Lower lobe of right lung (tissue), 2 donors: ENCODE data around the gene CHST7. TPM values are rescaled to one million over a fixed set of nuclear protein-coding genes. Genes with fewer than 3 reads are reported as not detected.

Source experiments
- ATAC-seq, 2 donors: fragments of 200-7000 bp; cut with Tn5 transposase; one replicate each; pipeline ENCODE4 v1.9.1; 2020 to 2022; ENCODE audit warnings: mild to moderate bottlenecking in 2 of 2, moderate library complexity in 2 of 2
- DNase-seq: peaks from one replicate; pipeline ENCODE4 v3.0.0-alpha.2; 2020
- H3K27ac ChIP-seq: fragments of 200-600 bp; one replicate; pipeline ENCODE4 v1.8.0; 2022
- H3K27me3 ChIP-seq: fragments of 200-600 bp; one replicate; pipeline ENCODE4 v1.8.0; 2022; ENCODE audit warnings: low read depth
- H3K36me3 ChIP-seq: fragments of 200-600 bp; one replicate; pipeline ENCODE4 v1.8.0; 2022; ENCODE audit warnings: mild to moderate bottlenecking
- H3K4me1 ChIP-seq: fragments of 200-600 bp; one replicate; pipeline ENCODE4 v1.8.0; 2022
- H3K4me3 ChIP-seq: fragments of 200-600 bp; one replicate; pipeline ENCODE4 v1.8.0; 2022; ENCODE audit warnings: mild to moderate bottlenecking
- H3K9me3 ChIP-seq: fragments of 200-600 bp; one replicate; pipeline ENCODE4 v1.8.0; 2022
- CTCF ChIP-seq: fragments of 200-600 bp; IDR thresholded peaks from one replicate; pipeline ENCODE4 v1.8.0; 2022; ENCODE audit warnings: antibody characterized with exemption, mild to moderate bottlenecking
- intact Hi-C: fragments of 100-400 bp; cut with DNase I; formaldehyde crosslinking; loops from one replicate; pipeline ENCODE4 v1.11.0; 2022
- total RNA-seq: library from RNA; stranded (reverse); fragmentation: NEBNext Ultra II Directional; extraction: Animal tissue kit (Norgen Biotek cat#: 25700); gene quantifications from one replicate; pipeline ENCODE4 v1.2.1, GENCODE V29; 2021
- donor health status: DM: no; HTN: yes; CAD: no; lungs with severe emphysema.

CHST7 gene
- total RNA-seq, 1 donor from 2014 or later = 7.4 TPM

GRCh38 chrX:46601283-46601682, 27.7 kb downstream of the CHST7 start:
- no peaks in the 10 kb centered on the region for H3K27me3 ChIP-seq
- no peak for DNase-seq
- no peaks in the 10 kb centered on the region for H3K4me1 ChIP-seq
- intact Hi-C loops = no loop called here
- H3K27ac ChIP-seq = no peak overlapping the region
- H3K36me3 ChIP-seq = no peaks in the 10 kb centered on the region
- no peak overlapping the region for H3K4me3 ChIP-seq
- ATAC-seq = no peak
- H3K9me3 ChIP-seq = no peaks in the 10 kb centered on the region
- no peak for TF ChIP-seq CTCF

DNA sequence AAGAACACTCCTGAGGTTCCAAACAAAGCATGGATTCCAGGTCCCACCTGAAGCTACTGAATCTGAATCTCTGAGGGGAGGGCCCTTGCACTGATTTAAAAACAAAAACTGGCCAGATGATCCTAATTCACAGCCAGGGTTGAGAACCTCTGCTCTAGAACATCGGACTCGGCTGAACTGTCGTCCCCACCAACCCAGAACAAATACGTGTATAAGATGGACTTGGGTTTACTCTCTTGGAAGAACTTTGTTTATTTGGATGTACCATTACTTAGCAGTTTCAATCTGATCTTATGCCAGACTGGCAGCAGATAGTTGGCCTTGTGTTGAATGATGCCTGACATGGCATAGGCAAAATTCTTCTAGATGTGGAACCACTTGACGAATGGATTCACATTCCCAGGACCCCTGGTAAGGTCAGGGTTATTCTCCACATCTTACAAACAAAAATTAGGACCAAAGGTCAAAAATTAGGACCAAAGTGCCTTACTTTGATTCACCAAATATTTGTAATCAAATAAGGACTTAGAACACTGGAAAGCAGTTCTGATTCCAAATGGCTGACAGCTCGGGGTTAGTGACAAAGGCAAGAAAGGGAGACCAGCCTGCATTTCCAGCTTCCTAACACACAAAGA, 29.0 kb downstream of the CHST7 start:
- Histone ChIP-seq H3K27me3 (no peaks in the 10 kb centered on the region), H3K4me1 (no peaks in the 10 kb centered on the region), H3K9me3 (no peaks in the 10 kb centered on the region), H3K36me3 (no peaks in the 10 kb centered on the region), H3K4me3 (no peak overlapping the region), H3K27ac (no peak overlapping the region)
- intact Hi-C loops = no loop called here
- DNase-seq = no peak
- no peak for TF ChIP-seq CTCF
- no peak for ATAC-seq

DNA sequence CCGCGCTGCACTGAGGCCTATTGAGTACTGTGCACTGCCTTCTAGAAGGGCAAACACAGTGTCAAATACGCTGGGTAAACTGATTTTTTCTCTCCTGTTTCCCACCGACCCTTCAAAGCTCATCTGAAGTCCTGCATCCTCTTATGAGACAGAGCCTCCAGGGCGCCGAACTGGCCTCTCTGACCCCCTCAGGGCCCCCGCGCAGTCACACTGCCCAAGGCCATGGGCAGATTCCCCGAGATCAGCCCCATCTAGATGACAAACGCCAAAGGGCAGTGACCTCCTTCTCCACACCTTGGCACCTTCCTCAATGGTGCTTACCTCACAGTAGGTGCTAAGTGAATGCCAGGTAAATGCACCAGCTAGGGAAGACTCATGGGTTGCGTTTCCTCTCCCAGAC, 34.4 kb downstream of the CHST7 start:
- Histone ChIP-seq H3K4me1 (no peaks in the 10 kb centered on the region), H3K27me3 (no peaks in the 10 kb centered on the region), H3K9me3 (no peaks in the 10 kb centered on the region), H3K4me3 (no peak overlapping the region), H3K27ac (no peak overlapping the region), H3K36me3 (no peaks in the 10 kb centered on the region)
- intact Hi-C loops = no loop called here
- DNase-seq = no peak
- no peak for ATAC-seq
- TF ChIP-seq CTCF = no peak

GRCh38 chrX:46610070-46610658, 36.6 kb downstream of the CHST7 start:
- ATAC-seq = no peak

DNA sequence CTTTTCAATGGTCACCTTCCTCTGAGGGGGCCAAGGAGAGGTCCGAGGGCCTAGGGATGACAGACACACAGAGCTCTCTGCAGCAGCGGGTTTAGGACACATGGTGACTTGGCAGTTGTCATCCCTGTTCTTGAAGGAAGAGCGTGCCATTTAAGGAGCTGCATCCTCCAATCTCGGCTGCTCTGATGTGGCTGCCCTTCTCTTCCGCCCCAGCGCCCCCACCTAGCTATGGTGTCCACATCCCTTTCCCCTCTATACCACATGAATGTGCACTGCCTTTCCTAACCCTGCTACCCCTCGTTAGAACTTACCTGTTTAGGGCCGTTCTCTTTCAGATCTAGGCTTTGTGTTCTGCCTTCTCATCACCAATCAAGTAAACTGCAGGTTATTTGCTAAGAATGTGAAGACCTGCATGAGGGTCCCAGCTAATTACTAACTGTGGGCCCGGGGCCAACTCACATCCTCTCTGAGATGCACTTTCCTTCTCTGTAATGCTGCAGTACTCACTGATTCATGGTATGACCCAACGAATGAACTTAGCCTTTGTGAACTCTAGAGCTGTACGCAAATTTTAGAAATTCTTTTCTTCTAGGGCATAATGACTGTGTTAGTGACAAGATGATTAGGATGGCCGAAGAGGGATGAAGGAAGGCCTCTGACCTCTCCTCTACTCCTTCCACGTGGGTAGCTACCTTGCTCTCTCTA, 38.2 kb downstream of the CHST7 start:
- Histone ChIP-seq H3K4me3 (no peak overlapping the region), H3K36me3 (no peaks in the 10 kb centered on the region), H3K9me3 (no peaks in the 10 kb centered on the region), H3K27ac (no peak overlapping the region), H3K27me3 (no peaks in the 10 kb centered on the region), H3K4me1 (no peaks in the 10 kb centered on the region)
- no peak for TF ChIP-seq CTCF
- no peak for ATAC-seq
- no peak for DNase-seq
- intact Hi-C loops = no loop called here

More at GRCh38 chrX:46610070-46610658, 36.6 kb downstream of the CHST7 start:
- no peaks in the 10 kb centered on the region for H3K27me3 ChIP-seq
- no peaks in the 10 kb centered on the region for H3K4me1 ChIP-seq
- intact Hi-C loops = no loop called here
- no peak overlapping the region for H3K4me3 ChIP-seq
- no peaks in the 10 kb centered on the region for H3K36me3 ChIP-seq
- no peaks in the 10 kb centered on the region for H3K9me3 ChIP-seq
- no peak for DNase-seq
- TF ChIP-seq CTCF = no peak
- H3K27ac ChIP-seq = no peak overlapping the region
